HG03565 (cell line): ENCODE measurements around the gene PAPPA.

Experiments
- ATAC-seq: cut with Tn5 transposase; IDR thresholded peaks from one replicate; pipeline ENCODE4 v1.9.1; 2021; ENCODE audit warnings: mild to moderate bottlenecking, moderate library complexity; ENCODE audit not compliant: unreplicated experiment

The PAPPA gene

DNA sequence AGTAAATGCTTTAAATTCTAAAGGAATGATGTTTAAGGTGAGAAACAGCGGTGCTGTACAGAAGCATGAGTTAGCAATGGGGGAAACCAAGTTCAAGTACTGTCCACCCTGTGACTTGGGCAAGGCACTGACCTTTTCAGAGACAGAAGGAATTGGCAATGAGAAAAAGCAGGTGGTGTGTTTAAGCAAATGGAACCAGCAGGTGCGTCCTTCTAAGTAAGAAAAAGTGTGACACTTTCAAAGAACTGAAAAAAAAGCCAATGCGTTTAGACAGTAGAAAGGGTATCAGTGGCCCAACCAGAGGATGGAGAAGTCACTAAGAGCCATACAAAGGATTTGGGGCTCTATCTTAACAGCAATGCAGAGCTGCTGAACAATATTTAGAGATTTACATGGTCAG, 250.6 kb downstream of the PAPPA start:
- ATAC-seq = no peak

DNA sequence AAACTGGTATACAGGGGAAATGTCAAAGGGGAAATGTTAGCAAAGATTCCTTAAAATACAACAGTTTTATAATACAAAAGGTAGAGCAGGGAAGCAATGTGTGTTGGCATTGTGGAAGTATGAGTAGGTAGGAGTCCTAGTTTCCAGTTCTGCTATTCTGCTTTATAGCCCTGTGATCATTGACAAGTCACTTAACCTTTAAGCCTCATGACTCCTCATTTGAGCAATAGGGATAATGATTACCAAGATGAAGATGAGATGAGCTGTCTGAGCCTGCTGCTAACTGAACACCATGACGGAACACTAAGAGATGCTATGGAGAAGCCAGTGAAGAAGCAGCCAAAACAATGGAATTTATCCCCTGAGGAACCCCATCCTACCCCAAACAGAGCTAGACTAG, 251.7 kb downstream of the PAPPA start:
- ATAC-seq = no peak

DNA sequence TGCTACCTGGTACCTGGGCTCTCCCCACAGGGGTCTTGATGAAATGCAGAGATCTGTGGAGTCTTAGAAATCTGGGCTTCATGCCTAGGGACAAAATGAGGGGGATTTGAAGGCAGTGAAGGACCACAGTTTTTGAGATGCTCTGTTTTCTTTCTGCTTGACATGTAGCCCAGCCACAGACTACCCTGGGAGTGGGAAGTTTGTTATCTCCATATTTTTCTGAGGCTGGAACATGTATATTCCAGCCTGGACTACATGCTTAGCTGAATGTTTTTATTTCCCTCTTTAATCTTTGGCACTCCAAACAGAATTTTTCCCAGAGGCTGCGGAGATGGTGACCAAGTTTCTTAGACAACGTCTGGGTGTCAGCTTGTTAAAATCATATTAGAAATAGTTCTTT, 252.9 kb downstream of the PAPPA start:
- ATAC-seq = no peak

DNA sequence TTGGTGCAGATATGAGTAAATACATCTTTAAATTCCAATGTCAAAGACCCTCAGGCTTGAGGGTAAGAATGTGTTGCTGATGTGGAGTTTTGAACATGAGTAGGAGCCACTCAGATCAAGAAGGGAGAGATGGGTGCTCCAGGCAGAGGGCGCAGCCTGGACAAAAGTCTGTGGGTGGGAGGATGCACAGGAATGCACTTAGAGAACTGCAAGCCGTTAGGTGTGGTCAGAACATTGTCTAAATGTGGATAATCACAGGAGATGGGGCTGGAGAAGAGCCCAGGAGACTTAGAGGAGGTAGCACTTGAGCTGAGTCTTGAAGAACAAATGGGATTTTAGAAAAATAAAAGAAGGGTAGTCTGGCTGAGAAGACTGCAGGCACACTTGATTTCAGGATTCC, 255.5 kb downstream of the PAPPA start:
- no peak for ATAC-seq

DNA sequence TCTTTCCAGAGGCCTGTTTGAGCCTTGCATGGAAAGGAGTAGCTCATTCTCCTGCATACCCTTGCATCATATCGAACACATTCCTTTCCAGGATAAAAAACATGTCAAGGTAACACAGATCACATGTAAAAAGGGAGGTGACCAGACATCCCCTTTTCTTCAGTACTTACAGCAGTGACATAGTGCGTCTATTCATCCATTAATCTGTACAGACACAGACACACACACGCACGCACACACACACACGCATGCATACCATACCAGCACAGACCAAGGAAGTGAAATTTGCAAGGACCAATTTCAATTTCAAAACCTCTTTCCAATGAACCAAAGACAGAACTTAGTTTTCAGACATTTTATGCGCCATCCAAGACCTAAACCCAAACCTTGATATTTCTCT, 256.0 kb downstream of the PAPPA start:
- ATAC-seq = no peak

DNA sequence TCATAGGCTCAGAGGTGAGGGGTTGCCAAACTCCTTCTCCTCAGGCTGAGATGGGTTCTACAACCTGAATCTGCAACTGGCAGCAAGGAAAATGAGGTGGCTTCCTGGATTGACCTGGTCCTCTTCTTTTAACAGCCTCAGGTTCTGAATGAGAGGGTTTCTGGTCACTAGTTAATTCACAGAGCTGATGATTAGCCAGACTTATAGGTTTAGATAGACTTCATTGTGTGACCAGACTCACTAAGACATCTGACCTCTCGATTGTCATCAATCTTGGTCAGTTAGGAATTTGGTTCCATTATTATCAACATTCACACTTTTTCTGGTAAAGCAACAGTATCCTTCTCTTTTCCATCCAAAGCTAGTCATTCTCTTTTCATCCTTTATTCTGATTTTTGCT, 257.9 kb downstream of the PAPPA start:
- no peak for ATAC-seq

DNA sequence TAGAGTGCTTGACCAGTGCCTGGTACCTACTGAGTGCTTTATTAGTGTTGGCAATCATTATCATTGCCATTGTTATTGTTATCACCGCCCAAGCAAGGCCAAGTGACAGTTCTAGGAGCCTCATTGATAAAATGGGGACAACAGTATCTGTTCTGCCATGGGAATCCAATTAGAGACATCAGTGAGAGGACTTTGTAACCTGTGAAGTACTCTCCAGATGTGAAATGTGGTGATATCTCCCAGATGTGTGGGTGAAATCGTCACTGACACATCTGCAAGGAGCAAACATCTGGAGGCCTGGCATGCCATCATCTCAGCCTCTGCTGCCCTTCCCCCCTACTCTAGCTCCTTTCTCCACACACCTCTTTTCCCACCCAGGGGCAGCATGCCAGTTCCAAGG, 260.8 kb downstream of the PAPPA start:
- ATAC-seq = no peak

DNA sequence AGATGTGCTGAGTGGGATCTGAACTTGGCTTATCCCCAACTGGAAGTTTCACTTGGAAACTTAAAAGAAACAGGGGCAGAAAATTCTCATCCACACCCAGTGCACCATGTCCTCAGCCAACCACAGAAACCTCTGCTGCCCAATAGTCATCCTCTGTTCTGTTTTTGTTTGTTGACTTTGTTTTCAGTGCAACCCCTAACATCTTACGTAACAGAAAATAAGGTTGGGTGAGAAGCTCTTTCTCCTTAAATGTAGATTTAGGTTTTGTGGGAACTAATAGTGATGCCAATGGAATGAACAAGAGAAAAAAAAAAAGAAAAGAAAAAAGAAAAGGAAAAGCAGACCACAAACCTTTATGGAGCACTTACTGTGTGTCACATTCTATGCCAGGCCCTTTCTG, 262.8 kb downstream of the PAPPA start:
- ATAC-seq = no peak

DNA sequence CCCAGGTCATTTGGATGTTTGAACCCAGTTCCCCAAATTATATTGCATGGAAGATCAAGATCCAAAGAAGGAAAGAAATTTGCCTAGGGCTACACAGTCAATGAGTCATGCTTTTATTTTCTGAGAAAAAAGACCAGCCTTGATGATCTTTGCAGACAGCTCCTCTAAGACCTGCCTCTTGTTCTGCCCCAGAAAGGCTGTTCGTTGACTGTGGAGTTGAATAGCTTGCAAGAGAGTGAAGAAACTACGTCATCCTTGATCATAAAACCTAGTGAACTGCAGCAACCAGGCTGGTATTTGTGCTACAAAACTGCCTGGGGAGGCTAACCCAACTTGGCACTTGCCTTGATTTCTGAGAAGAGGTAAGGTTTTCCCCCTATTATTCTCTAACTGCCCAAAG, 263.9 kb downstream of the PAPPA start:
- no peak for ATAC-seq

DNA sequence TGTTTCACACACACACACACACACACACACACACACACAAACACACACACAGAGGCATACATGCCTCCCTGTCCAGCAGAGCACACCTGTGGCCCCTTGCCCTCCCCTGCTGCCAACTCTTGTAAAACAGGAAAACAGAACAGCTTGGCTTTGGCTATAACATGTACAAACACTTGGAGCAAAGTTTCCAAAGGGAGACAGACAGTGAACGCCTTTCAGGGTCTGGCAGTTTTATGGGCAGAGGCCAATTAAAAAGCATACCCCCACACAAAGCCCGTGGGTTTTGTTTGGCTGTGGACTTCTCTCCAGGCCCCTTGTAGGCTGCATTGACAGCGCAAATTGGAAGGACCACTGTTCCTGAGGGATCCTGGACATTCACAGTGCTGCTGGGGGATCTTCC, 265.6 kb downstream of the PAPPA start:
- ATAC-seq = no peak

DNA sequence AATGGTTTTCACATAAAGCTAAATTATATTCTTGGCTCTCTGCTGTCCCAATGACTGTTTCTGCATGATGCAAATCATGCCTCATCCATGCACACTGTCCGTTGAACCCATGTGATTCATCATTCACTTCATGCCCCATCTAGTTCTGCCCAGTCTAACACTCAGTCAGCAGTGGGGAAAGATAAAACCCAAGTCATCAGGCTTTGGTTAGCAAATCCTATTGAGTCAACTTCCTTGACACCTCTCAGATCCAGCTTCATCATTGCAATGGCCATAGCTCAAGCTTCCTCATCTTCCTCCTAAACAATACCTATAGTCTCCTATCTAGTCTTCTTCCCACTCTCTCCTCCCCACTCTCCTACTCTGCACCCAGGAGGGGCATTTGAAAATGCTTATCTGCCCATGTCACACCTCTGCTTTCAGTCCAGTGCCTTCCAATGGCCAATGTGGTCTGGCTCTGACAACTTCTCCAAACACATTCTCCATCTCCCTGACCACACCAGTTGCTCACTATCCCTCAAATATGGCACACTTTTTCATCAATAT, 267.5 kb downstream of the PAPPA start:
- no peak for ATAC-seq

DNA sequence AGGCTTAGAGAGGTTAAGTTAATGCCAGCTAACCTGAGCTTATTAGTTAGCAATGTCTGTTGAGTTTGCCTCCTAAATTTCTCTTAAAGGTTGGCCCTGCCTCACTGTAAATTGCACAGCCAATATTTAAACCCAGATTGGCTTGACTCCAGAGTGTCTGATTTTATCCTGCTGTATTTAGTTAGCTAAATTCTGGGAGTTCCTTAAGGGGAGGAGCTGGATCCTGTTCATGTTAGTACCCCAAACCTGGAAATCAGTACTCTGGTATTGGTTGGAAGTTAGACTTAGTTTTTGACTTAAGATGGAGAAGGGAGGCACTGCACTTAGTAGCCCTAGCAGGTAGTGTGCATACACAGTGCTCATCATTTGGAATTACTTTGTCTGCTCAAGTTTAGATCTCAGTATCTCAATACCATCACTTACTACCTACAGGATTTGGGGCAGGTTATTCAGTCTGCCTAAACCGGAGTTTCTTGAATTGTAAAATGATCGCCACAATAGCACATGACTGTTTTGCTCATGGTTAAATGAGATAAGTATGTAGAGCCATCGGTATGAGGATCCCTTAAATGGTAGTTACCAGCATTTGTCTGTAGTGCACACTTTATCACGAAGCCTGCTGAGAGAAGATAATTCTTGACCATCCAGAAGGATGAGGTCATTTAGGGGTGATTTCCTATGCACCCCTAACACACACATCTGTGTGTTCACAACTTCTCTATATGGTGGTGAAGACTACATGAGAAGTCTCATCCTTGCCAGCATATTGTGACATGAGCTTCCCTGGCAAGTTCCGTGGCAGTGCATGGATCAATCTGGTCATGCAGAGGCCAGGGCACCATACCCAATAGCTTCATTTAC, 268.8 kb downstream of the PAPPA start:
- no peak for ATAC-seq

DNA sequence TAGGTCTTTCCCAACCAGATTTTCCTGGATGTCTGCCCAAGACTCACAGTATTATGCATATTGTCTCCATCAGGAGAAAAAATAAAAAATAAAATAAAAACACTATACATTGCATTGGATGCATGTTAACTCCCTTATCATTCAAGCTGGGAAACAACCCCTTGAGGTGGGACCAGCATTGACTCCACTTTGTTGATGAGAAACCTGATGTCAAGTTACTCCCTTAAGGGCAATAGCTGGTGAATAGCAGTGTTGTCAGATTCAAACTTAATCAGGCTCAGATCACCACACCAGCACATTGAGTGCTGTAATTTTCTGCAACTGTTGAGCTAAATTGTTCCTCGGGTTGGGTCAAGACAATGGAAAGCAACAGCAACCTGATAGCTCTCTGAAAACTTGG, 269.6 kb downstream of the PAPPA start:
- no peak for ATAC-seq

DNA sequence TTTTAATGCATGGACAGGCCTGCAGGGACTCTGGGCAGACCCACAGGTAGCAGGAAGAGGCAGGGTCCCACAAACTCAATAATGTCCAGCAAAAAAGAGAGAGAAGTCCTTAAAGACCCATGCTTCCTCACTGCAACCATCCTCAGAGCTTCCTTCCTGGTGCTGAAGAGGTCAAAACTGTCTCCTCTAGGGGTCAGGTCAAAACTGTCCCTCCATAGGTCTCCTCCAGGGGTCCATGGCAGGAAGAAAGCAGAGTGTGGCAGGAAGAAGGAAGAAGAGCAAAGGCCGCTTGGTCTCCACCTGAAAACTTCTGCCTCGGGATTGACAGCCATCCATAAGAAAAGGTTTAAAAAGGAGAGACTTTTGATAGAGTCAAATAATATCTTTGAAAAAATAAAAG, 271.7 kb downstream of the PAPPA start:
- ATAC-seq = no peak

DNA sequence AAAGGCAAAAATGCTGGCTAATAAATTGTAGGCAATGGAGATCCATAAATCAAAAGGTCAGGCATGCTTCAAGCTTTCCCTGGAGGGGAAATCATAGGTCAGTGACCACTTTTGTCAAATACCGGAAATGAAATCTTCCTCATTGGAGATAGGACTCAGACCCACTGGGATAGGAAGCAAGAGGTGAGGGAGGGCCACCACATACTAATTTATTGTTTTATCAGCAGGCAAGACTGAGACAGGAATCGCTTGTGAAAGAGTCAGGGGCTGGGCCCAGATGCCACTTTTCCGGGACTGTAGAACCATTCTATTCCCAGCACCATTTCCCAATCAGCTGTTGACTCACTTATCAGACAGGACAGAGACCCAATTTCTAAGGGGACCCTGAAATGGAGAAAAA, 277.3 kb downstream of the PAPPA start:
- ATAC-seq = no peak

DNA sequence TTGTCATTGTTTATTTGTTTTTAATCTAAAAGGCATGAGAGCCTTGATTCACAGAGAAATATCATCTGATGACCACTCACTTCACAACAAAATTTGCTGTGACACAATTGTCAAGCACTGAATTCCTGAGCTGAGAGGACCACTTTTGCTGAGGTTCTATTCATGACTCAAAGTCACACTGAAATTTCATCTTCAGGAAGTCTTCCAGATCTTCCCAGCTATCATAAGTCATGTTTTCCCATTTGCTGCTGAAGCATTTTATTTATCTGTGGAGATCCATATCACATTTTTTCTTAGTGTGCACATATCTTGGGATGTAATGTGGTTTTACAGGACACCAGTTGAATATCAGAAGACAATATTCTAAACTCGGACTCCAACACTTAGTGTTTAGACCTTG, 278.5 kb downstream of the PAPPA start:
- no peak for ATAC-seq

DNA sequence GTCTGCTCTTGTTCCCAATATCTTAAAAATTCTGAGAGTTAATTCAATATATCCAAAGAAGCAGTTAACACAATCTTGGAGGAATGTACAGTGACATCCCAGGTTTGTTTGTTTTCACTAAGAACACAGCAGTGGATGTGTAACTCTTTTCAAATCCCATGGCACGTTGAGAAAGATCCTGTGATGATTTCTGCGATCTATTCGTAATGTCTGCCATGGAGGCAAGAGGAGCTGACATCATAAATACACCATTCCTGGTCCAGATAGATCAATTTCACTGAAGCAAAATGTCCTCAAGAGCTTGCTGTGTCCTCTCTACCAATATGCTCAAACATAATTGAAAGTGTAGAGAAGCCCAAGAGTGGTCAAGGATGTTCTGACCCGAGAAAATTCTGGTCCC, 280.7 kb downstream of the PAPPA start:
- no peak for ATAC-seq

DNA sequence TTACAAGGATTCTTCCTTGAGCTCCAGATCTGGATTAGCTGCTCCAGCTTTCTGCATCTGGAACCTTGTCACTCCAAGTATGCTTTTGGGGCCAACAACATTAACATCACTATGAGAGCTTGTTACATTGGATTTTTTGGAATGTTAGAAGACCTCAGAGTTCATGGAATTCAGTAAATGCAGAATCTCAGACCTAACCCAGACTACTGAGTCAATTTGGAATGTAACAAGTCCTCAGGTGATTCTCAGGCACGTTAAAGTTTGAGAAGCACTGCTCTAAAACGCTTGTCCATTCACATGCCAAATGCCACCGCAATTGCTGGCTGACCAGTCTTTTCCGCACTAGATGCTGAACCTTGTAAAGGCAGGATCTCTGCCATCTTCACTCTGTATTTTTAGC, 282.1 kb downstream of the PAPPA start:
- ATAC-seq = no peak

DNA sequence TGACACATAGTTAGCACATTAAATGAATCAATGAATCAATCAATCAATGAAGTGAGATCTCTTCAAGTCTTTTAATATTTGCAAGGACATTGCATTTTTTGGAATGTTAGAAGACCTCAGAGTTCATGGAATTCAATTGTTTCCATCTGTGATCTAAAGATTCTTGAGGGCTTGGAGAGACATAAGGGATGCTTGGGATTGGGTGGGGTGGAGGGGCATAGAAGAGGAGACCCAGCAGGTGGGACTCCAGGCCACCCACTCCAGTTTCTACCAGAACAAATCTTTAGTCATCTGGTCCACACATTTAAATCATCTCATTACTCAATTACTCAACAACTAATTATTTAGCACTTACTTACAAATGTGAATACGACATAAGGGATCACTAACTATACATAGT, 282.5 kb downstream of the PAPPA start:
- ATAC-seq = no peak

DNA sequence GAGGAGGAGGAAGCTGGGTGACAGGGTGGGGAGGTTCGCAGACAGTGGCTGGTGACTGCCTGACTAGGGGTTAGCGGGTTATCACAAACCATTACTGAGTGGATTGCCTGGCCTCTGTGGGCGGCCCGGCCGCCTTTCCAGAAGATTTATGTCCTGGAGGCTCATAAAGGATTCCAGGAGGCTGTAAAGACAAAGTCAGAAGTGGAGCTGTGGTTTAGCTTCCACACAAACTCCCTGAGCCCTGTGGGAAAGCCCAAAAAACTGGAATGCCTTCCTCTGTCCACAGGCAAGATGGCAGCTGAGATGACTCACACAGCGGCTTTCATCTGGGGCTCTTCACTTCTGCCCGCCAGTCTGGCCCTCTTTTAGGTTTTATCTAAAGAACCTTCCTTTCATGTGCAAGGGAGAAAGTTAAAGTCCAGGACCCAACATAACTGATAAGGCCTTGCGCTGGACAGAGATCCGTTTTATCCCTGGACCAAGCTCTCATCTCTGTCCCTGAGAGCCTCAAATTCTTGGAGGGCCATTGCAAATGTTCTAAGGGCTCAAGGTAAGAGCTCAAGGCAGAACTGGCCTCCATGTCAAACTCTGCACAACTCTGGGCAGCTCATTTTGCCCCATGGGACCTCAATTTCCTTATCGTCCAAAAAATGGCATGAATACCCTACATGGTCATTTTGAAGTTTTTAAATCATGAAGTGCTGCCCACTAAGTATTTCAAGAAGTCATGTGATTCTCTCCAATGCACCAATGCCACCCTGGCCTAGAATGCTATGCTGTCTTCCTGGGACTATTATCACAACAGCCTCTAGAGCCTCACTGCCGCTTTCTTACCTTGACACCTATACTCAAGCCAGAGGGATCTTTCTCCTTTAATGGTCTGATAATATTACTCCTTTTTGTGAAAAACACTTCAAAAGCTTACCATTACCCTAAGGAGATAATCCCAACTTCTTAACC, 284.1 kb downstream of the PAPPA start:
- no peak for ATAC-seq

DNA sequence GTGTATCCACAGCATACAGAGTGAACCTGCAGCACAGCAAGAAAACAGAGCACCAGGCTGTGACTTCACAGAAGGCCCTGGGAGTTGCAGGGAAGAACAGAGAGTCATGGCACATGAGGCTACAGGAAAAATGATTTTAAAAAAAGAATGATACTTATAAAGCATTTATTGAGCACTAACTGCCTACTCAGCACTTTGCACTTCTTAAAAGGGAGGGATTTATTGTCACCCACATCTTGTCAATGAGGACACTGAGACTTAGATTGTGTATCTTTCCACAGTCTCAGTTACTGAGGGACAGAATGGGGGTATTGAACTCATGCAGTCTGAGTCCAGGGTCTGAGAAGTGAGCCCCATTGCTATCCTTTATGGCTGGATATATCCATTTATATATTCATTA, 288.9 kb downstream of the PAPPA start:
- no peak for ATAC-seq

DNA sequence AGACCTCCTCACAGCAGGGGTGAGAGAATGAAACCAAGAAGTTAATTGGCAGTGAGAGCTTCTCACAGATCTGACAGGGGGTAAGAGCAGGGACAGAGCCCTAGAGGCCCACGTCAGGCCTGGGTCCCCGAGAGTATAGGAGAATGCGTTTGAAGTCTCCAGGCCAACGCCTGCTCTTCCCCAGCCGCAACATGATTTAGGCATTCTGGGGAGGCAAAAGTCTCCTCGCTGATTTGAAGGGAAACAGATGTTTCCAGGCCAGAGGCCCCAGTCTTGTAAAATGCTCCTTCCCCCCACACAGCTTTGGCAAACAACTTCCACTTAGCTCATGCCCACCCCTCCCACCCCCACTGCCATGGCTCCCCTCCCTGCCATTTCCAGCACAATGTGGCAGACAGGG, 294.3 kb downstream of the PAPPA start:
- ATAC-seq = no peak
